Lung (tissue), 12 donors: ENCODE measurements around the gene B3GNT5. TPM values are rescaled to one million over a fixed set of nuclear protein-coding genes. Genes with fewer than 3 reads are reported as not detected.

Source experiments
- ATAC-seq: fragments of 200-7000 bp; cut with Tn5 transposase; one replicate; pipeline ENCODE4 v1.9.1; 2020; ENCODE audit warnings: moderate number of reproducible peaks; ENCODE audit not compliant: insufficient read depth, low FRiP score
- DNase-seq, 3 donors: peaks; one replicate each; pipeline ENCODE4 v3.0.0-alpha.2; 2013 to 2017
- H3K27ac ChIP-seq, 2 donors: one replicate each; pipeline ENCODE4 v1.5.1; 2013; ENCODE audit warnings: mild to moderate bottlenecking in 2 of 2, moderate library complexity in 2 of 2, control low read depth in 1 of 2, inconsistent platforms in 1 of 2, low read depth in 1 of 2, low read length in 1 of 2
- H3K27me3 ChIP-seq, 3 donors: one replicate each; pipeline ENCODE4 v1.5.1; 2013; ENCODE audit warnings: low read length in 2 of 3; ENCODE audit not compliant: control insufficient read depth in 3 of 3, insufficient read depth in 3 of 3
- H3K36me3 ChIP-seq, 4 donors: one replicate each; pipeline ENCODE4 v1.5.1; 2013; ENCODE audit warnings: low read length in 4 of 4, mild to moderate bottlenecking in 1 of 4, moderate library complexity in 1 of 4; ENCODE audit not compliant: control insufficient read depth in 4 of 4, insufficient read depth in 4 of 4
- H3K4me1 ChIP-seq, 5 donors: one replicate each; pipeline ENCODE4 v1.5.1; 2013; ENCODE audit warnings: low read length in 5 of 5, mild to moderate bottlenecking in 2 of 5, moderate library complexity in 1 of 5; ENCODE audit not compliant: control insufficient read depth in 5 of 5, insufficient read depth in 5 of 5
- H3K4me3 ChIP-seq: one replicate; pipeline ENCODE4 v1.5.1; 2013; ENCODE audit warnings: mild to moderate bottlenecking, control low read depth, moderate library complexity
- H3K9ac ChIP-seq, 2 donors: one replicate each; pipeline ENCODE4 v1.5.1; 2013; ENCODE audit warnings: low read length in 2 of 2, control low read depth in 1 of 2; ENCODE audit not compliant: insufficient read depth in 1 of 2
- H3K9me3 ChIP-seq, 4 donors: one replicate each; pipeline ENCODE4 v1.5.1; 2013; ENCODE audit warnings: low read length in 3 of 4, mild to moderate bottlenecking in 1 of 4, moderate library complexity in 1 of 4; ENCODE audit not compliant: control insufficient read depth in 4 of 4, insufficient read depth in 3 of 4
- CTCF ChIP-seq: IDR thresholded peaks from 2 replicates; pipeline ENCODE4 v1.5.1; 2012; ENCODE audit warnings: mild to moderate bottlenecking; ENCODE audit errors: control extremely low read depth, extremely low read depth
- WGBS, 2 donors: extraction: QIAGEN DNeasy Blood & Tissue Kit; methylation state at CpG; one replicate each; pipeline ENCODE4 v1.1.7; 2013; 5-methylcytosine and 5-hydroxymethylcytosine counted together
- polyA plus RNA-seq, 2 donors: library from polyadenylated mRNA; stranded (reverse); fragments of 200-250 nt; gene quantifications; one replicate each; pipeline ENCODE4 v1.2.1, GENCODE V29; 2013
- total RNA-seq, 2 donors: library from RNA; depleted of rRNA in 1 of 2; stranded (reverse); fragments of >200 nt in 1 of 2; gene quantifications; one replicate each; pipeline ENCODE4 v1.2.1, GENCODE V29; 2014 to 2021
- donor health status: control.
- donor health status: control.
- donor health status: Bipolar disorder and iron deficiency.
- donor health status: healthy.
- donor health status: DM: yes; HTN: yes; CAD: no.

B3GNT5 gene
- total and polyA plus RNA-seq, 4 donors = 13.5 to 43.1 (median 26.8) TPM

GRCh38 chr3:183255348-183255730 is 2.3 kb downstream of the B3GNT5 start:
- H3K4me1 ChIP-seq = peaks cover 0 to 23% (median 4%) of the 10 kb centered on the region in 5 donors
- peaks cover 0 to 5% (median 0%) of the 10 kb centered on the region in 4 donors for H3K36me3 ChIP-seq
- no peak overlapping the region for H3K9ac ChIP-seq
- H3K9me3 ChIP-seq = peaks cover 0 to 4% (median 0%) of the 10 kb centered on the region in 4 donors
- DNase-seq = no peak
- WGBS, 2 donors = 65 to 68% methylated on average over 4 of the region's 4 CpGs
- no peak for ATAC-seq
- no peaks in the 10 kb centered on the region for H3K27me3 ChIP-seq
- H3K4me3 ChIP-seq = no peak overlapping the region
- TF ChIP-seq CTCF = no peak
- peak overlapping the region in 1 of 2 donors; percentile 97 for H3K27ac ChIP-seq

- Histone ChIP-seq H3K27me3 (no peaks in the 10 kb centered on the region), H3K9ac (no peak overlapping the region), H3K4me3 (no peak overlapping the region), H3K4me1 (peaks cover 0 to 22% (median 10%) of the 10 kb centered on the region in 5 donors), H3K27ac (no peak overlapping the region), H3K9me3 (no peaks in the 10 kb centered on the region), H3K36me3 (no peaks in the 10 kb centered on the region)
- DNase-seq = peak in 1 of 3 donors; percentile 41
- no peak for TF ChIP-seq CTCF
- no peak for ATAC-seq
- 75 to 82% methylated on average over 3 of the region's 3 CpGs for WGBS, 2 donors
Measured at GRCh38 chr3:183259087-183259486, 6.0 kb downstream of the B3GNT5 start.

GRCh38 chr3:183259621-183260020 is 6.6 kb downstream of the B3GNT5 start:
- TF ChIP-seq CTCF = no peak
- H3K36me3 ChIP-seq = no peaks in the 10 kb centered on the region
- H3K27me3 ChIP-seq = no peaks in the 10 kb centered on the region
- ATAC-seq = no peak
- peak overlapping the region in 1 of 2 donors; percentile 76 for H3K27ac ChIP-seq
- no peaks in the 10 kb centered on the region for H3K9me3 ChIP-seq
- H3K4me1 ChIP-seq = peaks cover 1 to 27% (median 10%) of the 10 kb centered on the region in 5 donors
- DNase-seq = no peak
- H3K4me3 ChIP-seq = no peak overlapping the region
- no peak overlapping the region for H3K9ac ChIP-seq
- WGBS, 2 donors = 33 to 59% methylated on average over 2 of the region's 2 CpGs

- Histone ChIP-seq H3K36me3 (no peaks in the 10 kb centered on the region), H3K4me1 (peaks cover 2 to 29% (median 10%) of the 10 kb centered on the region in 5 donors), H3K27ac (peak overlapping the region in 1 of 2 donors; percentile 76), H3K9ac (no peak overlapping the region), H3K27me3 (no peaks in the 10 kb centered on the region), H3K4me3 (no peak overlapping the region), H3K9me3 (no peaks in the 10 kb centered on the region)
- WGBS, 2 donors = 25 to 46% methylated on average over 7 of the region's 7 CpGs
- ATAC-seq (no peak), DNase-seq (no peak)
- no peak for TF ChIP-seq CTCF
Measured at GRCh38 chr3:183260167-183260904, 7.3 kb downstream of the B3GNT5 start.
